ENCODE data around the gene SLC39A3. TPM values are rescaled to one million over a fixed set of nuclear protein-coding genes. Genes with fewer than 3 reads are reported as not detected.

Gene SLC39A3
- total RNA-seq = 34.6 TPM

- DNase-seq (ENCODE audit: low spot score) = peak; percentile 100
These were observed at the start of gene SLC39A3 for GRCh38 chr19:2739602-2740313. Gene SLC39A3, minus strand, starts transcription at chr19:2740017. Its CDS starts 2,760 bp downstream, at chr19:2737257.

GRCh38 chr19:2788237-2788636 is 48.4 kb upstream of the SLC39A3 start:
- no peak for DNase-seq (ENCODE audit: low spot score)

GRCh38 chr19:2787115-2787514 is 47.3 kb upstream of the SLC39A3 start:
- DNase-seq (ENCODE audit: low spot score) = no peak

- DNase-seq (ENCODE audit: low spot score) = peak; percentile 97
These were observed 45.6 kb upstream of the SLC39A3 start, which contains the start of gene THOP1 for GRCh38 chr19:2785244-2785997. Gene THOP1, plus strand, starts transcription at chr19:2785503. Its CDS starts 160 bp downstream, at chr19:2785663.

- DNase-seq (ENCODE audit: low spot score) = no peak
These were observed 43.9 kb upstream of the SLC39A3 start for GRCh38 chr19:2783781-2784145.

GRCh38 chr19:2782936-2783780 is 43.3 kb upstream of the SLC39A3 start, which contains the start of gene SGTA:
Gene SGTA, minus strand, starts transcription at chr19:2783273. Its CDS starts 14,205 bp downstream, at chr19:2769068.
- peak; percentile 99 for DNase-seq (ENCODE audit: low spot score)

GRCh38 chr19:2782329-2782935 is 42.6 kb upstream of the SLC39A3 start:
- no peak for DNase-seq (ENCODE audit: low spot score)

- no peak for DNase-seq (ENCODE audit: low spot score)
These were observed 40.5 kb upstream of the SLC39A3 start for GRCh38 chr19:2780284-2780683.

GRCh38 chr19:2779121-2779740 is 39.4 kb upstream of the SLC39A3 start:
- no peak for DNase-seq (ENCODE audit: low spot score)

GRCh38 chr19:2777952-2778683 is 38.3 kb upstream of the SLC39A3 start:
- DNase-seq (ENCODE audit: low spot score) = no peak

- no peak for DNase-seq (ENCODE audit: low spot score)
These were observed 36.0 kb upstream of the SLC39A3 start for GRCh38 chr19:2775556-2776430.

- DNase-seq (ENCODE audit: low spot score) = no peak
These were observed 35.2 kb upstream of the SLC39A3 start for GRCh38 chr19:2774953-2775555.

GRCh38 chr19:2774083-2774679 is 34.4 kb upstream of the SLC39A3 start:
- DNase-seq (ENCODE audit: low spot score) = no peak

GRCh38 chr19:2771786-2772674 is 32.2 kb upstream of the SLC39A3 start:
- no peak for DNase-seq (ENCODE audit: low spot score)

- DNase-seq (ENCODE audit: low spot score) = peak; percentile 75
These were observed 30.5 kb upstream of the SLC39A3 start for GRCh38 chr19:2770055-2771013.

GRCh38 chr19:2769218-2769617 is 29.4 kb upstream of the SLC39A3 start:
- no peak for DNase-seq (ENCODE audit: low spot score)
